Activated B cell treated with CpG ODN at 0.5 μM for 24 hours (primary cell): ENCODE data around the gene ADARB1. TPM values are rescaled to one million over a fixed set of nuclear protein-coding genes. Genes with fewer than 3 reads are reported as not detected.

Source experiments
- ATAC-seq: fragments of 200-7000 bp; cut with Tn5 transposase; one replicate; pipeline ENCODE4 v1.10.0; 2021; ENCODE audit warnings: low read depth, mild to moderate bottlenecking, moderate library complexity
- CTCF ChIA-PET: fragments of 350-600 bp; sonication (Branson Sonifier 250); formaldehyde crosslinking; loops from one replicate; lab custom pipeline; 2021; ENCODE audit warnings: antibody characterized with exemption; lab: Charles Lee
- POLR2A ChIA-PET: fragments of 350-600 bp; sonication (Branson Sonifier 250); formaldehyde crosslinking; loops from one replicate; lab custom pipeline; 2021; ENCODE audit warnings: antibody characterized with exemption; lab: Charles Lee
- DNase-seq: peaks from one replicate; pipeline ENCODE4 v3.0.0; 2022
- H3K27ac Mint-ChIP-seq: one replicate; pipeline ENCODE4 v1.8.0; 2020; ENCODE audit warnings: mixed read lengths
- H3K27me3 Mint-ChIP-seq: one replicate; pipeline ENCODE4 v1.8.0; 2021; ENCODE audit warnings: mixed read lengths
- H3K36me3 Mint-ChIP-seq: one replicate; pipeline ENCODE4 v1.8.0; 2021; ENCODE audit warnings: low read depth, mixed read lengths
- H3K4me1 Mint-ChIP-seq: one replicate; pipeline ENCODE4 v1.8.0; 2021; ENCODE audit warnings: mixed read lengths
- H3K4me3 Mint-ChIP-seq: one replicate; pipeline ENCODE4 v1.8.0; 2020; ENCODE audit warnings: mild to moderate bottlenecking, mixed read lengths
- H3K9me3 Mint-ChIP-seq: one replicate; pipeline ENCODE4 v1.8.0; 2020; ENCODE audit warnings: mixed read lengths
- CTCF ChIP-seq: fragments of 200-600 bp; IDR thresholded peaks from one replicate; pipeline ENCODE4 v1.8.0; 2022; ENCODE audit warnings: antibody characterized with exemption, mild to moderate bottlenecking
- intact Hi-C: fragments of 100-400 bp; cut with micrococcal nuclease; formaldehyde crosslinking; loops from one replicate; pipeline ENCODE4 v1.15.1; 2024
- total RNA-seq: library from RNA; stranded (reverse); gene quantifications from 2 replicates; pipeline ENCODE4 v1.2.3, GENCODE V29; 2022

The ADARB1 gene
- total RNA-seq, 1 donor from 2014 or later: 22.6 TPM

GRCh38 chr21:45089964-45090363, 15.6 kb downstream of the ADARB1 start:
- Mint-ChIP-seq H3K27me3 (no peaks in the 10 kb centered on the region), H3K4me1 (peaks cover 86% of the 10 kb centered on the region), H3K9me3 (no peaks in the 10 kb centered on the region), H3K36me3 (no peaks in the 10 kb centered on the region), H3K4me3 (no peak overlapping the region), H3K27ac (no peak overlapping the region)
- ChIA-PET POLR2A (no interaction called here), CTCF (interaction anchor here (1.3 to 3.1 kb wide), 3 partner anchors 8 to 48 kb away, joined by 5 to 15 read pairs (median 7); no protein-coding TSS in a partner anchor)
- DNase-seq: no peak
- no peak for ATAC-seq
- no peak for TF ChIP-seq CTCF
- intact Hi-C loops: no loop called here

- H3K27me3 Mint-ChIP-seq: no peaks in the 10 kb centered on the region
Observed at GRCh38 chr21:45090966-45091365, 16.6 kb downstream of the ADARB1 start.

GRCh38 chr21:45091550-45092322, 17.4 kb downstream of the ADARB1 start:
- no peak for ATAC-seq
- Mint-ChIP-seq H3K4me1 (peaks cover 85% of the 10 kb centered on the region), H3K9me3 (no peaks in the 10 kb centered on the region), H3K27ac (no peak overlapping the region), H3K27me3 (no peaks in the 10 kb centered on the region), H3K36me3 (no peaks in the 10 kb centered on the region), H3K4me3 (no peak overlapping the region)
- intact Hi-C loops: loop anchor here (2.0 kb wide), 1 partner anchor 15 kb away; no protein-coding TSS in a partner anchor
- DNase-seq: no peak
- no peak for TF ChIP-seq CTCF
- CTCF ChIA-PET: interaction anchor here (1.0 to 3.1 kb wide), 2 partner anchors 10 to 14 kb away, joined by 3 to 15 read pairs; no protein-coding TSS in a partner anchor
- POLR2A ChIA-PET: interaction anchor here (0.7 kb wide), 1 partner anchor 152 kb away, joined by 3 read pairs; the partner anchor contains the start of gene SLX9

More at GRCh38 chr21:45090966-45091365, 16.6 kb downstream of the ADARB1 start:
- no peak overlapping the region for H3K4me3 Mint-ChIP-seq
- intact Hi-C loops: no loop called here
- ChIA-PET POLR2A (no interaction called here), CTCF (interaction anchor here (3.1 kb wide), 1 partner anchor 11 kb away, joined by 15 read pairs; no protein-coding TSS in a partner anchor)
- ATAC-seq (no peak), DNase-seq (no peak)
- H3K4me1 Mint-ChIP-seq: peaks cover 86% of the 10 kb centered on the region
- no peaks in the 10 kb centered on the region for H3K36me3 Mint-ChIP-seq
- H3K27ac Mint-ChIP-seq: no peak overlapping the region
- no peaks in the 10 kb centered on the region for H3K9me3 Mint-ChIP-seq
- no peak for TF ChIP-seq CTCF

- peaks cover 85% of the 10 kb centered on the region for H3K4me1 Mint-ChIP-seq
- H3K4me3 Mint-ChIP-seq: peak overlapping the region; percentile 49
- no peaks in the 10 kb centered on the region for H3K9me3 Mint-ChIP-seq
- DNase-seq: no peak
- intact Hi-C loops: loop anchor here (2.0 kb wide), 1 partner anchor 16 kb away; no protein-coding TSS in a partner anchor
- ChIA-PET CTCF (interaction anchor here (0.9 to 1.0 kb wide), 2 partner anchors 15 to 35 kb away, joined by 3 to 6 read pairs; no protein-coding TSS in a partner anchor), POLR2A (no interaction called here)
- H3K27me3 Mint-ChIP-seq: no peaks in the 10 kb centered on the region
- peak; percentile 31 for ATAC-seq
- H3K27ac Mint-ChIP-seq: peak overlapping the region; percentile 56
- H3K36me3 Mint-ChIP-seq: peaks cover 3% of the 10 kb centered on the region
- no peak for TF ChIP-seq CTCF
Observed at GRCh38 chr21:45093035-45093532, 18.7 kb downstream of the ADARB1 start.

- DNase-seq: no peak
- ChIA-PET CTCF (interaction anchor here (1.2 kb wide), 1 partner anchor 34 kb away, joined by 3 read pairs; no protein-coding TSS in a partner anchor), POLR2A (no interaction called here)
- H3K9me3 Mint-ChIP-seq: no peaks in the 10 kb centered on the region
- intact Hi-C loops: loop anchor here (1.0 kb wide), 1 partner anchor 8 kb away; no protein-coding TSS in a partner anchor
- no peak overlapping the region for H3K4me3 Mint-ChIP-seq
- no peak for ATAC-seq
- no peak overlapping the region for H3K27ac Mint-ChIP-seq
- H3K4me1 Mint-ChIP-seq: peaks cover 91% of the 10 kb centered on the region
- peaks cover 5% of the 10 kb centered on the region for H3K36me3 Mint-ChIP-seq
- H3K27me3 Mint-ChIP-seq: no peaks in the 10 kb centered on the region
- no peak for TF ChIP-seq CTCF
Observed at GRCh38 chr21:45094412-45094811, 20.0 kb downstream of the ADARB1 start.
